Spleen (tissue), 7 donors: ENCODE results near the gene IL17RD.

Experiments
- CTCF ChIP-seq, 11 experiments: fragments of 200-600 bp in 7 of 11; fragments of 450-650 bp in 4 of 11; sonication (generic) in 4 of 11; IDR thresholded peaks in 8 of 11; conservative IDR thresholded peaks in 3 of 11; 1 replicate in 7 of 11; 2 replicates in 4 of 11; pipeline versions ENCODE4 v1.4.0 to v1.8.0; 2016 to 2021; ENCODE audit warnings: antibody characterized with exemption in 11 of 11, inconsistent platforms in 4 of 11, mild to moderate bottlenecking in 1 of 11
- POLR2A ChIP-seq, 3 donors: fragments of 450-650 bp; IDR thresholded peaks; one replicate each; pipeline ENCODE4 v1.5.1; 2017; ENCODE audit warnings: antibody characterized with exemption in 3 of 3, mild to moderate bottlenecking in 1 of 3
- POLR2AphosphoS5 ChIP-seq, 3 donors: sonication (generic); formaldehyde crosslinking; IDR thresholded peaks; one replicate each; pipeline ENCODE4 v1.5.1; 2017; ENCODE audit warnings: antibody characterized with exemption in 3 of 3
- donor health status: DM: no; HTN: no; CAD: no; lungs with moderate emphysema.
- donor health status: DM: no; HTN: no; CAD: no.
- donor health status: DM: no; HTN: no; CAD: no.

GRCh38 chr3:57192028-57192427 is 26.9 kb upstream of the IL17RD start:
- TF ChIP-seq CTCF (IDR thresholded peaks at IDR 0.05 in 8 of 11, conservative IDR thresholded peaks at IDR 0.05 in 3 of 11) (no peak), POLR2AphosphoS5 (IDR thresholded peaks at IDR 0.05) (no peak), POLR2A (IDR thresholded peaks at IDR 0.05) (no peak)
